ENCODE results near the gene GRHL1.
A peak's percentile ranks its signal among the peaks of the same experiment; 100 is the strongest.

GRHL1 gene

DNA sequence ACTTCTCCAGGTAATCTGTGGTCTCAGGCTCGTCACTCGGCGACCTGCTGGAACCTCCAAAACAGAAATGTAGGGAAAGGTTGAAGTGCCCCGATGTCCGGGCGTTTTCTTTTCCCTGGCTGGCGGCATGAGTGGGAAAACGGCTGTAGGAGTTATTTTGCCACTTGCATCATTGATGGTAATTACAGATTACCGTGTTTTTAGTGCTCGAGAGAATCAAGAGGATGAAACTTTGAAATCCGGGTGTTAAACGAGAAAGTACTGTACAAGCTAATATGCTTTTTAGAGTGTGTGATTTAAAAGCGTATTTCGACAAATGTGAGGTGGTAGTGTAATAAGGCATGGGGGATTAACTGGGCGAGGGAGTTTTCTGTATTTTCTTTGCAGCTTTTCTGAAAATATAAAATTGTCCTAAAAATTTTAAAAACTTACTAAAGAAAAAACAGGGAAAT lies 819 bp downstream of the GRHL1 start:
- TF ChIP-seq CTCF (conservative IDR thresholded peaks at IDR 0.05; ENCODE audit: low read depth, low read length), result no peak
- DNase-seq (ENCODE audit: low read depth), result no peak
- H3K4me3 ChIP-seq (ENCODE audit: low read depth, low read length), result peak overlapping the region; percentile 66

DNA sequence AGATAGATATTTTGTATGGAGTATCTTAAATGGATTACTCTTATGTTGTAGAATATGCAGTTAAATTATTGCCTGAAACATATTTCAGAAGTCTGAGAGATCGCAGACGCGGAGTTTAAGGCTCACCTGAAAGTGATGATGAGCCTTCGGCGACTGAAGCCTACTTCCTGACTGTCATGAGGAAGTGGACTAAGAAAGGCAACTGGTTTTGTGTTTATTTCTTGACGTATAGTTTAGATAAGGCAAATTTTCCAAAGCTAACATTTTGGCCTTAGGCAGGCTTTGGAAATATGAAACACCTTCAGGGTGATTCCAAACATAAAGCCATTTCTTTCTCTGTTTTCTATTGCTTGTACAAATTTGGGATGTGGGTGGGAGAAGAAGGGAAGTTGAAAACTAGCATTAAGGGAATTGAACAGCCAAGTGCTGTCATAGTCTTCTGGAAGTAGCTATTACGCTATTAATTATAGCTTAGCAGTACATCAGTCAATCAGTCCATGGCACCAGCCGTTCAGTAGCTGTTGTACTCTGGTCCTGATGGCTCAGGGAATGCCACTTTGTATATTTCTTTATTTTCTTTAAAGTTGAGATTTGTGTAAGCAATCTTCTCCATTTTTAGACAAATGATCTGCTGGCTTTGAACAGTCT lies 1.5 kb downstream of the GRHL1 start:
- DNase-seq (ENCODE audit: low read depth), result no peak
- TF ChIP-seq CTCF (conservative IDR thresholded peaks at IDR 0.05; ENCODE audit: low read depth, low read length), result no peak
- H3K4me3 ChIP-seq (ENCODE audit: low read depth, low read length), result no peak overlapping the region

DNA sequence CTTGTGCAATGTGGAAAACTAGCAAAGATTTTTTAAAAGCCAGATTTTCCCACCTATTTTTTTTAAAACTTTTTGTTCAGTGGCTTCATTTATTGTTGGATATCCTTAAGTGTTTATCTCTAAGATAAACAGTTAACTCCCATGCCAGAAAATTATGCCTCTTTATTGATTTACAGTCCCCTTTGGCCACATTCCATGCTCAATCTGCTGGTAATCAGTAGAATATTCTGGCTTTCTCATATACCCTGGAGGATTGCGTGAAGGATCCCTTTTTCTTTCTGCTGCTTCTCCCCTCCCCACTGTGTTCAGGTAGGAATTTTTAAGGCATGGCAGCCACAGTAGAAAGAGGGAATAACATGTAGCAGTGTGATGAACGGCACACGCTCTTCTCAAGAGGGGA lies 2.6 kb downstream of the GRHL1 start:
- TF ChIP-seq CTCF (conservative IDR thresholded peaks at IDR 0.05; ENCODE audit: low read depth, low read length), result no peak
- DNase-seq (ENCODE audit: low read depth), result no peak
- H3K4me3 ChIP-seq (ENCODE audit: low read depth, low read length), result no peak overlapping the region

DNA sequence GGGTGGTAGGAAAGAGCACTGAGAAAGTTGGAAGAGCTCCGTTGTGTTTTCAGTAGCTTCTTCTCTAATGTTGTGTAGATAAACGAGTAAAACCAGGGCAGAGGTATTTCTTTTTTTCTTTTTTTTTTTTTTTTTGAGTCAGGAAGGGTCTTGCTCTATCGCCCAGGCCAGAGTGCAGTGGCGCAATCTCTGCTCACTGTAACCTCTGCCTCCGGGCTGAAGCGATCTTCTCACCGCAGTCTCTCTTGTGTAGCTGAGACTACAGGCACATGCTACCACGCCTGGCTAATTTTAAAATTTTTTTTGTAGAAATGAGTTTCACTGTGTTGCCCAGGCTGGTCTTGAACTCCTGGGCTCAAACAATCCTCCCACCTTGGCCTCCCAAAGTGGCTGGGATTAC lies 6.6 kb downstream of the GRHL1 start:
- no peak for TF ChIP-seq CTCF (conservative IDR thresholded peaks at IDR 0.05; ENCODE audit: low read depth, low read length)
- H3K4me3 ChIP-seq (ENCODE audit: low read depth, low read length), result no peak overlapping the region

DNA sequence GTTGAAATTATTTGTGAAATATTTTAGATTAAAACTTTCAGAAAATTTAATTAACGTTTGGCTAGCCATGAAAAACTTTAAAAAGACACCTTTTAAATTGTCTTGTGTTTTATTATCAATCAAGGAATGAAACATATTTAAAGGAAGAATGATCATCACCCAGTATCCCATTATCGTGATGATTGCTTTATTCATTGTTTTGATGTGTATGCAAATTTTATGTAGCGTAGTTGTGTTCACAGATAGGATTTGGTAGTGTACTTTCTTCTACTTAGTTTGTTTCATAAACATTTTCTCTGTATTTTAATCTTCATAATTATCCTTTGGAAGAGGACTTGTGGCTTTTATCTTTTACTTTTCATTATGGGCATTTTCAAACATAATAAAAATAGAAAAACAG lies 7.8 kb downstream of the GRHL1 start:
- no peak for TF ChIP-seq CTCF (conservative IDR thresholded peaks at IDR 0.05; ENCODE audit: low read depth, low read length)
- DNase-seq (ENCODE audit: low read depth), result no peak
- no peak overlapping the region for H3K4me3 ChIP-seq (ENCODE audit: low read depth, low read length)

More for the DNA sequence above, 6.6 kb downstream of the GRHL1 start:
- DNase-seq (ENCODE audit: low read depth), result no peak

DNA sequence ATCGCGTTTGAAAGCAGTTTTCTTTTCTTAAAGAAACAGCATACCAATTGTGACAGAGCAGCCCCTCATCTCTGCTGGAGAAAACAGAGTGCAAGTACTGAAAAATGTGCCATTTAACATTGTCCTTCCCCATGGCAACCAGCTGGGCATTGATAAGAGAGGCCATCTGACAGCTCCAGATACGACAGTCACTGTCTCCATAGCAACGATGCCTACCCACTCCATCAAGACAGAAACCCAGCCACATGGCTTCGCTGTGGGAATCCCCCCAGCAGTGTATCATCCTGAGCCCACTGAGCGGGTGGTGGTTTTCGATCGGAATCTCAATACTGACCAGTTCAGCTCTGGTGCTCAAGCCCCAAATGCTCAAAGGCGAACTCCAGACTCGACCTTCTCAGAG lies 9.5 kb downstream of the GRHL1 start:
- no peak overlapping the region for H3K4me3 ChIP-seq (ENCODE audit: low read depth, low read length)
- no peak for TF ChIP-seq CTCF (conservative IDR thresholded peaks at IDR 0.05; ENCODE audit: low read depth, low read length)
- no peak for DNase-seq (ENCODE audit: low read depth)

DNA sequence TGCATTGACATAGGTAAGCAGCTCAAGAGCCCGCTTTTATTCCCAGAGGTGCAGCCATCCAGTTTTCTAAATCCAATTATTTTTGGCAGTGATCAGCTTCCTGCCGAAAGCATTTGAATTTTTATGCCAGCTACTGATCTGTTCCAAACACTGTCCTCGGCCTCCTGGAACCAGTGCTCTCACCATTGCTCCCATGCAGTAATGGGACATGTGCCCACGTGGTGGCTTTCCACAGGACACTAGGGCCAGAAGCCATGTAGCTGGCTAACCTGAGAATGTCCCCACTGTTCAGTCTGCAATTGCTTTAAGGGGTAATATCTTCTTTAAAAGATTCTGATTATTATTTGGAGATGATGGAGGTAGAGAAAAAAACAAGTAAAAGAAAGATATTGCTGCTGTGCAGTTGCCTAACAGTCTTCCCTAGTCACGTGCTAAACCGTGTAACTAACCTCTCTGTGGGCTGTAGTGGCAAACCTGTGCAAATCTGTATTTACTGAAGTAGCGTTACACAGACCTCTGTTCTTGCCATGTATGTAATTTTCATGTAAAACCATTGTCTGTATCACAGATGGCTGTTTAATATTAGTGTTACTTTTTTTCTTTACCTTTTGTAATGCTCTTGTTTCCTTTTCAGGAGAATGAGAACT lies 13.0 kb downstream of the GRHL1 start:
- H3K4me3 ChIP-seq (ENCODE audit: low read depth, low read length), result no peak overlapping the region
- TF ChIP-seq CTCF (conservative IDR thresholded peaks at IDR 0.05; ENCODE audit: low read depth, low read length), result no peak
- DNase-seq (ENCODE audit: low read depth), result no peak

Data from choroid plexus epithelial cell (primary cell).